MCF 10A (cell line): Measurements from ENCODE around the gene PITHD1. TPM values are rescaled to one million over a fixed set of nuclear protein-coding genes. Genes with fewer than 3 reads are reported as not detected.
"Not testable (repeated sequence)": the region's sequence is repeated elsewhere in the genome, so short reads cannot be mapped to it uniquely, and the experiment has no call there.

Experiments used
- BruUV-seq: library from RNA; stranded (reverse); fragments of 400-500 nt; replicated peaks from 2 replicates; lab custom pipeline; 2021; lab: Mats Ljungman, UMichigan
- CTCF ChIA-PET: fragments of 300-600 bp; sonication (Branson Sonifier 250); formaldehyde crosslinking; extraction: SDS; loops from one replicate; lab custom pipeline; 2021; ENCODE audit warnings: antibody characterized with exemption, inconsistent platforms; lab: Yijun Ruan, JAX
- POLR2A ChIA-PET: fragments of 300-600, 350-650 bp; sonication (Branson Sonifier 250); formaldehyde crosslinking; extraction: SDS; loops from one replicate; lab custom pipeline; 2020; ENCODE audit warnings: antibody characterized with exemption, inconsistent platforms; lab: Yijun Ruan, JAX
- DNase-seq: peaks from one replicate; pipeline ENCODE4 v3.0.0-alpha.2; 2018; ENCODE audit not compliant: unreplicated experiment
- H3K27ac Mint-ChIP-seq: one replicate; pipeline ENCODE4 v1.8.0; 2022; ENCODE audit warnings: mild to moderate bottlenecking, low read depth, mixed read lengths; ENCODE audit not compliant: unreplicated experiment
- H3K27me3 Mint-ChIP-seq: one replicate; pipeline ENCODE4 v1.8.0; 2022; ENCODE audit warnings: mixed read lengths; ENCODE audit not compliant: insufficient read depth, unreplicated experiment
- H3K36me3 Mint-ChIP-seq: one replicate; pipeline ENCODE4 v1.8.0; 2022; ENCODE audit warnings: mild to moderate bottlenecking, moderate library complexity, mixed read lengths; ENCODE audit not compliant: insufficient read depth, unreplicated experiment
- H3K4me1 Mint-ChIP-seq: one replicate; pipeline ENCODE4 v1.8.0; 2022; ENCODE audit warnings: mixed read lengths; ENCODE audit not compliant: insufficient read depth, unreplicated experiment
- H3K4me3 Mint-ChIP-seq: one replicate; pipeline ENCODE4 v1.8.0; 2022; ENCODE audit warnings: mild to moderate bottlenecking, moderate library complexity, mixed read lengths; ENCODE audit not compliant: unreplicated experiment
- H3K9me3 Mint-ChIP-seq: one replicate; pipeline ENCODE4 v1.8.0; 2022; ENCODE audit warnings: mixed read lengths; ENCODE audit not compliant: unreplicated experiment
- CTCF ChIP-seq: fragments of 200-600 bp; IDR thresholded peaks from one replicate; pipeline ENCODE4 v1.8.0; 2022; ENCODE audit warnings: antibody characterized with exemption, mild to moderate bottlenecking; ENCODE audit not compliant: unreplicated experiment
- intact Hi-C: fragments of 100-400 bp; cut with micrococcal nuclease; formaldehyde crosslinking; loops from 2 replicates; pipeline ENCODE4 v1.14.1; 2022
- total RNA-seq: library from RNA; stranded (reverse); gene quantifications from 2 replicates; pipeline ENCODE4 v1.2.3, GENCODE V29; 2022

The PITHD1 gene
- total RNA-seq, 1 experiment from 2014 or later: 37.8 TPM

DNA sequence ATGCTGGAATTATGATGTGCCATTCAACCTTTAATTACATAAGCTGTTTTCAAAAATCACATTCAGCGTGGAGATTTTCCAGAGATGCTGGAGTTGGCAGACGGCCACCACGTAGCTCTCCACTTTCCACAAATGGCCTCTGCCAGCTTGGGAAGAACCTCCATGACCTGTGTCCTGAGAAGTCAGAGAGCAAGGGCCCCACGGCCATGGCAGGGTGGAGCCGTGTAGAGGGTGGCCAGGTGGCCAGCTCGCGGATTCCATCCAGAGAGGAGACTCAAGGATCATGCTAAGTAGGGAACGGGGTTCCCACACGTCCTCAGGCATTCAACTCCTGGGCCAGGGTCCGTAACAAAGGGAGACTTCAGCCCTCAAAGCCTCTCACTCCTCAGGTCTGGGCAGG, 23.7 kb downstream of the PITHD1 start:
- Mint-ChIP-seq H3K27me3 (no peaks in the 10 kb centered on the region), H3K9me3 (no peaks in the 10 kb centered on the region), H3K36me3 (peaks cover 38% of the 10 kb centered on the region), H3K4me1 (no peaks in the 10 kb centered on the region), H3K4me3 (peak overlapping the region; percentile 90), H3K27ac (no peak overlapping the region)
- intact Hi-C loops: no loop called here
- no peak for DNase-seq
- BruUV-seq: no TSS peak
- CTCF ChIA-PET: interaction anchor here (0.9 to 2.4 kb wide), 6 partner anchors 9 to 114 kb away, joined by 3 to 17 read pairs (median 4); partner anchors contain the start of gene CNR2
- POLR2A ChIA-PET: interaction anchor here (0.7 to 17.8 kb wide), 21 partner anchors 10 to 397 kb away, joined by 3 to 395 read pairs (median 5); partner anchors contain the start of genes HMGCL, LYPLA2, PITHD1 and PNRC2
- no peak for TF ChIP-seq CTCF

DNA sequence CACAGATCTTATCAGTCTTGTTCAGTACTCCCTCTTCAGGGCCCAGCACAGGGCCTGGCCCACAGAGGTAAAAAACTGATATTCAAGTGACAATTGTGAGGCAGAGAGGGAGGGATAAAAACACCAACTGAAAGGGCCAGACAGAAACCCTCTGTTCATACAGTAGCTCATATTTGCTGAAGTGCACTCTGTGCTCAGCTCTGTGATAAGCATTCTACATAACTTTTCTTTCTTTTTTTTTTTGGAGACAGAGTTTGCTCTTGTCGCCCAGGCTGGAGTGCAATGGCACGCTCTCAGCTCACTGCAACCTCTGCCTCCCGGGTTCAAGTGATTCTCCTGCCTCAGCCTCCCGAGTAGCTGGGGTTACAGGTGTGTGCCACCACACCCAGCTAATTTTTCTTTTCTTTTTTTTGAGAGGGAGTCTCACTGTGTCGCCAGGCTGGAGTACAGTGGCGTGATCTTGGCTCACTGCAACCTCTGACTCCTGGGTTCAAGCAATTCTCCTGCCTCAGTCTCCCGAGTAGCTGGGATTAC, 24.7 kb downstream of the PITHD1 start:
- ChIA-PET POLR2A (interaction anchor here (0.6 to 17.8 kb wide), 11 partner anchors 9 to 671 kb away, joined by 3 to 395 read pairs (median 9); partner anchors contain the start of genes HMGCL, LYPLA2, PITHD1 and PNRC2), CTCF (interaction anchor here (0.7 to 2.4 kb wide), 6 partner anchors 8 to 113 kb away, joined by 3 to 17 read pairs (median 6); no protein-coding TSS in a partner anchor)
- H3K27me3 Mint-ChIP-seq, BruUV-seq, H3K4me1 Mint-ChIP-seq, DNase-seq, H3K27ac Mint-ChIP-seq, H3K9me3 Mint-ChIP-seq, intact Hi-C loops, H3K4me3 Mint-ChIP-seq: not testable (repeated sequence)
- H3K36me3 Mint-ChIP-seq: peaks cover 35% of the 10 kb centered on the region

DNA sequence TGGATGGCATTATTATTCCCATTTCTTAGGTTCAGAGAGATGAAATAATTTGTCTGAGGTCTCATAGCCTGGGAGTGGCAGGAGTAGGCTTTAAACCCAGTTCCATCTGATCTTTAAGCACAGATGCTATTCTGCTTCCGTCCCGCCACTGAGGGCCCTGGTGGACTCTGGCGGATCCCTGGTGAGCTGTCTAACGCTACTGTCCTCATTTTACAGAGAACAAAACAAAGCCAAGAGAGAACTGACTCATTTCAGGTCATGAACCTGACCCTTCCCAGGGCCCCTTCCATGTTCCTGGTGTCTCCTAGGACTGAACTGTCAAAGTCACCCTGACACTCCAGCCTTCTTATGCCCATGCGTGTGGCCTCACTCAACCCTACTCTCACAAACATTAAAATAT, 25.5 kb downstream of the PITHD1 start:
- Mint-ChIP-seq H3K4me1 (no peaks in the 10 kb centered on the region), H3K27ac (no peak overlapping the region), H3K36me3 (peaks cover 27% of the 10 kb centered on the region), H3K27me3 (no peaks in the 10 kb centered on the region), H3K4me3 (no peak overlapping the region), H3K9me3 (no peaks in the 10 kb centered on the region)
- intact Hi-C loops: no loop called here
- POLR2A ChIA-PET: interaction anchor here (0.9 to 17.8 kb wide), 3 partner anchors 15 to 25 kb away, joined by 3 to 395 read pairs (median 102); partner anchors contain the start of genes HMGCL, LYPLA2 and PITHD1
- no peak for DNase-seq
- no peak for TF ChIP-seq CTCF
- no TSS peak for BruUV-seq
- CTCF ChIA-PET: no interaction called here

- Mint-ChIP-seq H3K36me3 (peaks cover 24% of the 10 kb centered on the region), H3K27me3 (no peaks in the 10 kb centered on the region), H3K4me3 (no peak overlapping the region), H3K9me3 (no peaks in the 10 kb centered on the region), H3K27ac (no peak overlapping the region), H3K4me1 (no peaks in the 10 kb centered on the region)
- ChIA-PET POLR2A (interaction anchor here (0.9 kb wide), 1 partner anchor 21 kb away, joined by 3 read pairs; the partner anchor contains the start of gene HMGCL), CTCF (interaction anchor here (0.9 kb wide), 1 partner anchor 153 kb away, joined by 3 read pairs; no protein-coding TSS in a partner anchor)
- no peak for TF ChIP-seq CTCF
- no TSS peak for BruUV-seq
- intact Hi-C loops: no loop called here
- no peak for DNase-seq
These were observed 26.1 kb downstream of the PITHD1 start for GRCh38 chr1:23804183-23804835.
